ENCODE data around the gene GRIK4.
"Not testable (repeated sequence)": the region's sequence is repeated elsewhere in the genome, so short reads cannot be mapped to it uniquely, and the experiment has no call there.

GRIK4 gene

GRCh38 chr11:121018746-121019145 lies 507.2 kb downstream of the GRIK4 start:
- TF ChIP-seq POLR2A (IDR thresholded peaks at IDR 0.05; ENCODE audit: low read depth, low read length) (no peak), TAF1 (IDR thresholded peaks at IDR 0.05; ENCODE audit: borderline replicate concordance, low read depth, low read length) (no peak), POLR2AphosphoS5 (IDR thresholded peaks at IDR 0.05; ENCODE audit: low read depth, low read length) (no peak)
- FAIRE-seq (no peak), DNase-seq (ENCODE audit: insufficient read length) (no peak)

- not testable (repeated sequence) for DNase-seq (ENCODE audit: insufficient read length); FAIRE-seq
These were observed 510.2 kb downstream of the GRIK4 start for GRCh38 chr11:121021718-121022117.

GRCh38 chr11:121023848-121024751 lies 512.6 kb downstream of the GRIK4 start, which contains the start of gene TBCEL:
TSS of gene TBCEL (plus strand) at chr11:121024102. CDS start at chr11:121045691, 21,589 bp downstream.
- no peak for TF ChIP-seq TAF1 (IDR thresholded peaks at IDR 0.05; ENCODE audit: borderline replicate concordance, low read depth, low read length)
- TF ChIP-seq POLR2A (IDR thresholded peaks at IDR 0.05; ENCODE audit: low read depth, low read length): peak; percentile 56; the same call in 1 of the 2 replicates
- FAIRE-seq (peak; percentile 100), DNase-seq (ENCODE audit: insufficient read length) (peak; percentile 95)

GRCh38 chr11:121024989-121025388 lies 513.4 kb downstream of the GRIK4 start:
- FAIRE-seq (peak; percentile 91), DNase-seq (ENCODE audit: insufficient read length) (peak; percentile 2)
- no peak for TF ChIP-seq POLR2AphosphoS5 (IDR thresholded peaks at IDR 0.05; ENCODE audit: low read depth, low read length)
- TF ChIP-seq POLR2A (IDR thresholded peaks at IDR 0.05; ENCODE audit: low read depth, low read length): no peak
- no peak for TF ChIP-seq TAF1 (IDR thresholded peaks at IDR 0.05; ENCODE audit: borderline replicate concordance, low read depth, low read length)

GRCh38 chr11:121029153-121029552 lies 517.6 kb downstream of the GRIK4 start:
- no peak for FAIRE-seq
- no peak for DNase-seq (ENCODE audit: insufficient read length)
- no peak for TF ChIP-seq POLR2AphosphoS5 (IDR thresholded peaks at IDR 0.05; ENCODE audit: low read depth, low read length)
- no peak for TF ChIP-seq POLR2A (IDR thresholded peaks at IDR 0.05; ENCODE audit: low read depth, low read length)
- no peak for TF ChIP-seq TAF1 (IDR thresholded peaks at IDR 0.05; ENCODE audit: borderline replicate concordance, low read depth, low read length)

- FAIRE-seq (no peak), DNase-seq (ENCODE audit: insufficient read length) (no peak)
- TF ChIP-seq TAF1 (IDR thresholded peaks at IDR 0.05; ENCODE audit: borderline replicate concordance, low read depth, low read length): no peak
- TF ChIP-seq POLR2A (IDR thresholded peaks at IDR 0.05; ENCODE audit: low read depth, low read length): no peak
- TF ChIP-seq POLR2AphosphoS5 (IDR thresholded peaks at IDR 0.05; ENCODE audit: low read depth, low read length): no peak
These were observed 518.4 kb downstream of the GRIK4 start for GRCh38 chr11:121029813-121030445.

GRCh38 chr11:121031167-121031566 lies 519.6 kb downstream of the GRIK4 start:
- no peak for TF ChIP-seq POLR2A (IDR thresholded peaks at IDR 0.05; ENCODE audit: low read depth, low read length)
- TF ChIP-seq TAF1 (IDR thresholded peaks at IDR 0.05; ENCODE audit: borderline replicate concordance, low read depth, low read length): no peak
- no peak for TF ChIP-seq POLR2AphosphoS5 (IDR thresholded peaks at IDR 0.05; ENCODE audit: low read depth, low read length)
- no peak for DNase-seq (ENCODE audit: insufficient read length)
- FAIRE-seq: no peak

GRCh38 chr11:121031648-121032047 lies 520.1 kb downstream of the GRIK4 start:
- DNase-seq (ENCODE audit: insufficient read length): not testable (repeated sequence)
- FAIRE-seq: peak; percentile 56

- no peak for DNase-seq (ENCODE audit: insufficient read length)
- FAIRE-seq: peak; percentile 42
- TF ChIP-seq POLR2AphosphoS5 (IDR thresholded peaks at IDR 0.05; ENCODE audit: low read depth, low read length): no peak
- no peak for TF ChIP-seq POLR2A (IDR thresholded peaks at IDR 0.05; ENCODE audit: low read depth, low read length)
- TF ChIP-seq TAF1 (IDR thresholded peaks at IDR 0.05; ENCODE audit: borderline replicate concordance, low read depth, low read length): no peak
These were observed 521.0 kb downstream of the GRIK4 start for GRCh38 chr11:121032546-121032945.

- TF ChIP-seq POLR2AphosphoS5 (IDR thresholded peaks at IDR 0.05; ENCODE audit: low read depth, low read length) (no peak), TAF1 (IDR thresholded peaks at IDR 0.05; ENCODE audit: borderline replicate concordance, low read depth, low read length) (no peak), POLR2A (IDR thresholded peaks at IDR 0.05; ENCODE audit: low read depth, low read length) (no peak)
- DNase-seq (ENCODE audit: insufficient read length) (no peak), FAIRE-seq (peak; percentile 36)
These were observed 522.1 kb downstream of the GRIK4 start for GRCh38 chr11:121033635-121034034.

GRCh38 chr11:121035169-121035755 lies 523.7 kb downstream of the GRIK4 start:
- no peak for DNase-seq (ENCODE audit: insufficient read length)
- FAIRE-seq: peak; percentile 57
- TF ChIP-seq POLR2AphosphoS5 (IDR thresholded peaks at IDR 0.05; ENCODE audit: low read depth, low read length): no peak
- no peak for TF ChIP-seq POLR2A (IDR thresholded peaks at IDR 0.05; ENCODE audit: low read depth, low read length)
- TF ChIP-seq TAF1 (IDR thresholded peaks at IDR 0.05; ENCODE audit: borderline replicate concordance, low read depth, low read length): no peak

GRCh38 chr11:121035780-121036179 lies 524.2 kb downstream of the GRIK4 start:
- DNase-seq (ENCODE audit: insufficient read length): no peak
- TF ChIP-seq POLR2AphosphoS5 (IDR thresholded peaks at IDR 0.05; ENCODE audit: low read depth, low read length) (no peak), TAF1 (IDR thresholded peaks at IDR 0.05; ENCODE audit: borderline replicate concordance, low read depth, low read length) (no peak), POLR2A (IDR thresholded peaks at IDR 0.05; ENCODE audit: low read depth, low read length) (no peak)
- peak; percentile 91 for FAIRE-seq

Data from GM12892 (cell line).